GM12878 (cell line): Measurements from ENCODE around the gene TXLNG. TPM values are rescaled to one million over a fixed set of nuclear protein-coding genes. Genes with fewer than 3 reads are reported as not detected.

Experiments used
- ATAC-seq: fragments of 200-7000 bp; cut with Tn5 transposase; 3 replicates; pipeline ENCODE4 v1.9.1; 2020; ENCODE audit warnings: mild to moderate bottlenecking, moderate library complexity
- BruUV-seq: library from RNA; stranded (reverse); fragments of 400-500 nt; replicated peaks from 2 replicates; lab custom pipeline; 2021; lab: Mats Ljungman, UMichigan
- CTCF ChIA-PET: fragments of 300-600 bp; sonication (Branson Sonifier 250); formaldehyde crosslinking; extraction: SDS; loops from one replicate; lab custom pipeline; 2021; ENCODE audit warnings: inconsistent platforms; lab: Yijun Ruan, JAX
- POLR2A ChIA-PET: fragments of 350-600 bp; formaldehyde crosslinking; extraction: SDS; loops from one replicate; lab custom pipeline; 2021; ENCODE audit warnings: inconsistent platforms; lab: Charles Lee
- RAD21 ChIA-PET: fragments of 300-600 bp; sonication (Branson Sonifier 250); formaldehyde crosslinking; loops from one replicate; lab custom pipeline; 2023; ENCODE audit warnings: antibody characterized with exemption; ENCODE audit not compliant: unreplicated experiment; lab: Charles Lee
- SMC1A ChIA-PET: fragments of 300-600 bp; sonication (Branson Sonifier 250); formaldehyde crosslinking; loops from one replicate; lab custom pipeline; 2023; ENCODE audit not compliant: unreplicated experiment, uncharacterized antibody; lab: Charles Lee
- DNase-seq: peaks from one replicate; pipeline ENCODE4 v3.0.0-alpha.2; 2011; ENCODE audit warnings: low read depth, low spot score
- FAIRE-seq: peaks from 3 replicates; lab custom pipeline; 2011; peaks lifted over from hg19 to GRCh38; lab: Jason Lieb, UNC
- H2AFZ ChIP-seq: 2 replicates; pipeline ENCODE4 v1.6.0; 2011; ENCODE audit warnings: low read depth, low read length, control low read depth; ENCODE audit not compliant: control insufficient read depth
- H3K27ac ChIP-seq: 2 replicates; pipeline ENCODE4 v1.5.1; 2011; ENCODE audit warnings: control low read depth; ENCODE audit not compliant: control insufficient read depth, insufficient read depth
- H3K27me3 ChIP-seq, 2 experiments: replicated peaks in 1 of 2; 2 replicates each; pipeline versions ENCODE4 v1.6.0 to v1.6.1; 2011; ENCODE audit warnings: low read length in 1 of 2; ENCODE audit not compliant: control insufficient read depth in 2 of 2, insufficient read depth in 2 of 2
- H3K36me3 ChIP-seq, 2 experiments: 2 replicates each; pipeline ENCODE4 v1.5.1; 2011; ENCODE audit warnings: low read length in 1 of 2; ENCODE audit not compliant: control insufficient read depth in 2 of 2, insufficient read depth in 2 of 2
- H3K4me1 ChIP-seq: 2 replicates; pipeline ENCODE4 v1.6.1; 2011; ENCODE audit warnings: mild to moderate bottlenecking, low read length, moderate library complexity, mixed read lengths; ENCODE audit not compliant: control insufficient read depth, insufficient read depth
- H3K4me2 ChIP-seq: 2 replicates; pipeline ENCODE4 v1.6.0; 2011; ENCODE audit warnings: control low read depth; ENCODE audit not compliant: control insufficient read depth, insufficient read depth
- H3K4me3 ChIP-seq: fragments of 200-600 bp; sonication (generic); 2 replicates; pipeline ENCODE4 v1.5.1; 2016
- H3K79me2 ChIP-seq: 2 replicates; pipeline ENCODE4 v1.6.0; 2011; ENCODE audit warnings: low read length; ENCODE audit not compliant: control insufficient read depth, insufficient read depth
- H3K9ac ChIP-seq: 2 replicates; pipeline ENCODE4 v1.8.0; 2011; ENCODE audit warnings: low read length, control low read depth, mixed read lengths; ENCODE audit not compliant: control insufficient read depth, insufficient read depth
- H3K9me3 ChIP-seq: replicated peaks from 3 replicates; pipeline ENCODE4 v1.5.1; 2011; ENCODE audit warnings: mild to moderate bottlenecking, low read length; ENCODE audit not compliant: control insufficient read depth, insufficient read depth
- H4K20me1 ChIP-seq: 2 replicates; pipeline ENCODE4 v1.6.0; 2011; ENCODE audit not compliant: control insufficient read depth, insufficient read depth
- BHLHE40 ChIP-seq, 2 experiments: fragments of 450-650 bp in 1 of 2; IDR thresholded peaks; 2 replicates each; pipeline ENCODE4 v1.6.1; 2011 to 2017; ENCODE audit warnings: low read depth in 2 of 2, borderline replicate concordance in 1 of 2, improper control_type of control experiment in 1 of 2, low read length in 1 of 2, mild to moderate bottlenecking in 1 of 2
- CTCF ChIP-seq, 3 experiments: IDR thresholded peaks in 2 of 3; conservative IDR thresholded peaks in 1 of 3; 2 replicates each; pipeline ENCODE4 v1.5.1; 2011; ENCODE audit warnings: low read depth in 3 of 3, low read length in 3 of 3, mild to moderate bottlenecking in 3 of 3, control low read depth in 2 of 3, moderate library complexity in 2 of 3, inconsistent platforms in 1 of 3, mixed read lengths in 1 of 3; ENCODE audit not compliant: control insufficient read depth in 2 of 3, insufficient read depth in 1 of 3; ENCODE audit errors: extremely low read depth in 1 of 3
- EP300 ChIP-seq, 2 experiments: fragments of 150-350 bp in 1 of 2; IDR thresholded peaks; 2 replicates each; pipeline ENCODE4 v1.6.1; 2011 to 2012; ENCODE audit warnings: low read depth in 2 of 2, low read length in 2 of 2, borderline replicate concordance in 1 of 2, improper control_type of control experiment in 1 of 2, inconsistent platforms in 1 of 2; ENCODE audit not compliant: control insufficient read depth in 1 of 2
- HCFC1 ChIP-seq: fragments of 150-350 bp; IDR thresholded peaks from 2 replicates; pipeline ENCODE4 v1.6.1; 2014; ENCODE audit warnings: low read length
- KLF5 ChIP-seq: fragments of 450-650 bp; IDR thresholded peaks from 2 replicates; pipeline ENCODE4 v1.6.1; 2014; ENCODE audit warnings: mild to moderate bottlenecking; ENCODE audit not compliant: partially characterized antibody
- RB1 ChIP-seq: fragments of 450-650 bp; formaldehyde crosslinking; IDR thresholded peaks from 2 replicates; pipeline ENCODE4 v1.6.1; 2017; ENCODE audit warnings: mild to moderate bottlenecking, borderline replicate concordance
- SIN3A ChIP-seq: IDR thresholded peaks from 2 replicates; pipeline ENCODE4 v1.6.1; 2012; ENCODE audit warnings: low read depth, low read length, improper control_type of control experiment
- SP1 ChIP-seq: IDR thresholded peaks from one replicate; pipeline ENCODE4 v1.6.1; 2011; ENCODE audit warnings: low read depth, low read length
- STAT3 ChIP-seq: IDR thresholded peaks from 2 replicates; pipeline ENCODE4 v1.6.1; 2011; ENCODE audit warnings: low read depth, low read length, improper control_type of control experiment
- SUZ12 ChIP-seq: fragments of 200-600 bp; sonication (generic); IDR thresholded peaks from one replicate; pipeline ENCODE4 v1.6.1; 2018; ENCODE audit warnings: antibody characterized with exemption, mild to moderate bottlenecking; ENCODE audit not compliant: unreplicated experiment
- TARDBP ChIP-seq: IDR thresholded peaks from 2 replicates; pipeline ENCODE4 v1.6.1; 2016; ENCODE audit warnings: borderline replicate concordance
- TBL1XR1 ChIP-seq: IDR thresholded peaks from 2 replicates; pipeline ENCODE4 v1.6.1; 2012; ENCODE audit warnings: low read depth, low read length, improper control_type of control experiment
- USF1 ChIP-seq: IDR thresholded peaks from 2 replicates; pipeline ENCODE4 v1.6.1; 2011; ENCODE audit warnings: borderline replicate concordance, low read depth, mild to moderate bottlenecking, moderate library complexity, mixed read lengths, low read length; ENCODE audit not compliant: insufficient read depth; ENCODE audit errors: extremely low read length
- ZNF217 ChIP-seq: fragments of 450-650 bp; IDR thresholded peaks from 2 replicates; pipeline ENCODE4 v1.6.1; 2017; ENCODE audit warnings: antibody characterized with exemption, mild to moderate bottlenecking
- ZZZ3 ChIP-seq: IDR thresholded peaks from 2 replicates; pipeline ENCODE4 v1.6.1; 2011; ENCODE audit warnings: low read depth; ENCODE audit not compliant: control insufficient read depth, insufficient read length
- WGBS: methylation state at CpG from one replicate; pipeline ENCODE4 v1.1.6; 2016; ENCODE audit warnings: low lambda C conversion rate; ENCODE audit not compliant: insufficient replicate concordance, insufficient coverage; ENCODE audit errors: missing lambda C conversion rate; 5-methylcytosine and 5-hydroxymethylcytosine counted together
- in situ Hi-C: fragments of 300-500 bp; cut with MboI; formaldehyde crosslinking; loops from 9 replicates; pipeline ENCODE4 v1.14.3; 2018; ENCODE audit warnings: mixed read lengths
- intact Hi-C: fragments of 100-400 bp; cut with micrococcal nuclease; formaldehyde crosslinking; loops from one replicate; pipeline ENCODE4 v1.14.2; 2022; ENCODE audit not compliant: unreplicated experiment
- polyA plus RNA-seq, 11 experiments: library from polyadenylated mRNA; depleted of rRNA in 4 of 11; unstranded in 6 of 11; stranded (reverse) in 5 of 11; fragments of >200 nt; fragmentation: Nextera tagmentation in 4 of 11; fragmentation: Illumina TruSeq in 1 of 11; extraction: Ambion mirVana in 4 of 11; extraction: Trizol in 1 of 11; gene quantifications; 1 replicate in 1 of 11; 2 replicates in 10 of 11; pipeline versions ENCODE4 v1.2.1 to v1.2.3, GENCODE V29; 2011 to 2016; ENCODE audit warnings: inconsistent platforms in 2 of 11, missing spikeins in 2 of 11, low read depth in 1 of 11
- total RNA-seq, 4 experiments: library from RNA; depleted of rRNA in 3 of 4; stranded (reverse); fragments of >200 nt in 3 of 4; fragmentation: Illumina TruSeq in 1 of 4; extraction: Trizol in 1 of 4; gene quantifications; 2 replicates each; pipeline versions ENCODE4 v1.2.1 to v1.2.3, GENCODE V29; 2013 to 2021
- TF ChIP-seq, protein P1 (sequence below): fragments of 450-650 bp; IDR thresholded peaks from 2 replicates; pipeline ENCODE4 v1.6.1; 2017; ENCODE audit warnings: antibody characterized with exemption, mild to moderate bottlenecking, moderate library complexity
- TF ChIP-seq, protein P2 (sequence below): fragments of 450-650 bp; IDR thresholded peaks from 2 replicates; pipeline ENCODE4 v1.6.1; 2016; ENCODE audit warnings: mild to moderate bottlenecking

Gene TXLNG
- total and polyA plus RNA-seq, 10 of the 15 experiments (the other 5 are each of a cell fraction or from before 2014, with no cell fraction given), result 9.9 to 40.7 (median 19.5) TPM

- Histone ChIP-seq H3K9ac (no peak overlapping the region), H3K27me3 (no peaks in the 10 kb centered on the region), H3K4me1 (no peaks in the 10 kb centered on the region), H3K4me2 (no peak overlapping the region), H2AFZ (no peak overlapping the region), H3K9me3 (no peaks in the 10 kb centered on the region), H3K79me2 (no peaks in the 10 kb centered on the region), H3K27ac (no peak overlapping the region), H3K4me3 (no peak overlapping the region), H3K36me3 (peaks cover 11 to 16% of the 10 kb centered on the region in 2 experiments), H4K20me1 (no peaks in the 10 kb centered on the region; the same call in 1 of the 2 replicates)
- FAIRE-seq (no peak), ATAC-seq (no peak), DNase-seq (no peak)
- intact Hi-C loops, result no loop called here
- in situ Hi-C loops, result loop anchor here (10.0 kb wide), 1 partner anchor 858 kb away; no protein-coding TSS in a partner anchor
- WGBS, result 94% methylated on average over 2 of the region's 2 CpGs
- RAD21 ChIA-PET, result interaction anchor here (0.9 to 3.1 kb wide), 4 partner anchors 14 to 219 kb away, joined by 3 to 24 read pairs (median 5); no protein-coding TSS in a partner anchor
- POLR2A ChIA-PET, result interaction anchor here (0.9 kb wide), 1 partner anchor 40 kb away, joined by 3 read pairs; no protein-coding TSS in a partner anchor
- no TSS peak for BruUV-seq
- TF ChIP-seq TBL1XR1, result no peak
- no peak for TF ChIP-seq BHLHE40 (IDR thresholded peaks at IDR 0.05; ENCODE audit: borderline replicate concordance in 1 of 2, low read depth in 2 of 2, low read length in 1 of 2)
- no peak for TF ChIP-seq CTCF (IDR thresholded peaks at IDR 0.05 in 2 of 3, conservative IDR thresholded peaks at IDR 0.05 in 1 of 3; ENCODE audit: control insufficient read depth in 2 of 3, extremely low read depth in 1 of 3, insufficient read depth in 1 of 3, low read depth in 3 of 3, low read length in 3 of 3)
- TF ChIP-seq, protein P1, sequence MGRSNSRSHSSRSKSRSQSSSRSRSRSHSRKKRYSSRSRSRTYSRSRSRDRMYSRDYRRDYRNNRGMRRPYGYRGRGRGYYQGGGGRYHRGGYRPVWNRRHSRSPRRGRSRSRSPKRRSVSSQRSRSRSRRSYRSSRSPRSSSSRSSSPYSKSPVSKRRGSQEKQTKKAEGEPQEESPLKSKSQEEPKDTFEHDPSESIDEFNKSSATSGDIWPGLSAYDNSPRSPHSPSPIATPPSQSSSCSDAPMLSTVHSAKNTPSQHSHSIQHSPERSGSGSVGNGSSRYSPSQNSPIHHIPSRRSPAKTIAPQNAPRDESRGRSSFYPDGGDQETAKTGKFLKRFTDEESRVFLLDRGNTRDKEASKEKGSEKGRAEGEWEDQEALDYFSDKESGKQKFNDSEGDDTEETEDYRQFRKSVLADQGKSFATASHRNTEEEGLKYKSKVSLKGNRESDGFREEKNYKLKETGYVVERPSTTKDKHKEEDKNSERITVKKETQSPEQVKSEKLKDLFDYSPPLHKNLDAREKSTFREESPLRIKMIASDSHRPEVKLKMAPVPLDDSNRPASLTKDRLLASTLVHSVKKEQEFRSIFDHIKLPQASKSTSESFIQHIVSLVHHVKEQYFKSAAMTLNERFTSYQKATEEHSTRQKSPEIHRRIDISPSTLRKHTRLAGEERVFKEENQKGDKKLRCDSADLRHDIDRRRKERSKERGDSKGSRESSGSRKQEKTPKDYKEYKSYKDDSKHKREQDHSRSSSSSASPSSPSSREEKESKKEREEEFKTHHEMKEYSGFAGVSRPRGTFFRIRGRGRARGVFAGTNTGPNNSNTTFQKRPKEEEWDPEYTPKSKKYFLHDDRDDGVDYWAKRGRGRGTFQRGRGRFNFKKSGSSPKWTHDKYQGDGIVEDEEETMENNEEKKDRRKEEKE, result no peak
- TF ChIP-seq STAT3, result no peak
- no peak for TF ChIP-seq KLF5
- no peak for TF ChIP-seq SP1
- TF ChIP-seq SUZ12, result no peak
- TF ChIP-seq EP300 (IDR thresholded peaks at IDR 0.05; ENCODE audit: borderline replicate concordance in 1 of 2, control insufficient read depth in 1 of 2, low read depth in 2 of 2, low read length in 2 of 2), result no peak
- TF ChIP-seq, protein P2, sequence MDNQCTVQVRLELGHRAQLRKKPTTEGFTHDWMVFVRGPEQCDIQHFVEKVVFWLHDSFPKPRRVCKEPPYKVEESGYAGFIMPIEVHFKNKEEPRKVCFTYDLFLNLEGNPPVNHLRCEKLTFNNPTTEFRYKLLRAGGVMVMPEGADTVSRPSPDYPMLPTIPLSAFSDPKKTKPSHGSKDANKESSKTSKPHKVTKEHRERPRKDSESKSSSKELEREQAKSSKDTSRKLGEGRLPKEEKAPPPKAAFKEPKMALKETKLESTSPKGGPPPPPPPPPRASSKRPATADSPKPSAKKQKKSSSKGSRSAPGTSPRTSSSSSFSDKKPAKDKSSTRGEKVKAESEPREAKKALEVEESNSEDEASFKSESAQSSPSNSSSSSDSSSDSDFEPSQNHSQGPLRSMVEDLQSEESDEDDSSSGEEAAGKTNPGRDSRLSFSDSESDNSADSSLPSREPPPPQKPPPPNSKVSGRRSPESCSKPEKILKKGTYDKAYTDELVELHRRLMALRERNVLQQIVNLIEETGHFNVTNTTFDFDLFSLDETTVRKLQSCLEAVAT, result no peak
- no peak for TF ChIP-seq RB1
- no peak for TF ChIP-seq ZZZ3
- no peak for TF ChIP-seq TARDBP
- no peak for TF ChIP-seq USF1
- TF ChIP-seq HCFC1, result no peak
- no peak for TF ChIP-seq ZNF217
- TF ChIP-seq SIN3A, result no peak
- CTCF ChIA-PET, result interaction anchor here (1.0 to 4.8 kb wide), 10 partner anchors 11 to 277 kb away, joined by 3 to 78 read pairs (median 4); no protein-coding TSS in a partner anchor
- SMC1A ChIA-PET, result interaction anchor here (1.3 to 3.4 kb wide), 6 partner anchors 10 to 221 kb away, joined by 4 to 52 read pairs (median 6); no protein-coding TSS in a partner anchor
These were observed 41.0 kb downstream of the TXLNG start for GRCh38 chrX:16827225-16827624.
